H54 (cell line): Measurements from ENCODE around the gene OSBP.

Source experiments
- DNase-seq: peaks from one replicate; pipeline ENCODE4 v3.0.0; 2011; ENCODE audit warnings: low spot score, mixed read lengths; ENCODE audit not compliant: insufficient read length
- FAIRE-seq: peaks from 3 replicates; lab custom pipeline; 2011; peaks lifted over from hg19 to GRCh38; lab: Jason Lieb, UNC
- POLR2A ChIP-seq: IDR thresholded peaks from 2 replicates; pipeline ENCODE4 v1.6.1; 2011; ENCODE audit warnings: low read depth, mild to moderate bottlenecking, low read length

The OSBP gene

GRCh38 chr11:59616396-59616982 lies 915 bp upstream of the OSBP start:
- FAIRE-seq, result no peak
- no peak for DNase-seq
- TF ChIP-seq POLR2A, result no peak; the same call in 1 of the 2 replicates

GRCh38 chr11:59615120-59615636 lies 396 bp downstream of the OSBP start:
- DNase-seq (no peak), FAIRE-seq (no peak)
- TF ChIP-seq POLR2A, result no peak

GRCh38 chr11:59614277-59615119 lies 1.1 kb downstream of the OSBP start:
- no peak for TF ChIP-seq POLR2A
- DNase-seq, result no peak
- FAIRE-seq, result no peak

- no peak for TF ChIP-seq POLR2A
- no peak for FAIRE-seq
- no peak for DNase-seq
Measured at GRCh38 chr11:59611570-59612565, 3.7 kb downstream of the OSBP start.

GRCh38 chr11:59610289-59610688 lies 5.3 kb downstream of the OSBP start:
- TF ChIP-seq POLR2A, result no peak
- no peak for DNase-seq
- no peak for FAIRE-seq

GRCh38 chr11:59607703-59608454 lies 7.7 kb downstream of the OSBP start:
- FAIRE-seq, result no peak
- DNase-seq, result no peak
- no peak for TF ChIP-seq POLR2A

- TF ChIP-seq POLR2A, result no peak
- DNase-seq, result no peak
- FAIRE-seq, result no peak
Measured at GRCh38 chr11:59602432-59602831, 13.1 kb downstream of the OSBP start.

- DNase-seq (no peak), FAIRE-seq (no peak)
- TF ChIP-seq POLR2A, result no peak
Measured at GRCh38 chr11:59601788-59602187, 13.8 kb downstream of the OSBP start.

- FAIRE-seq, result no peak
- no peak for DNase-seq
- no peak for TF ChIP-seq POLR2A
Measured at GRCh38 chr11:59600636-59601035, 14.9 kb downstream of the OSBP start.

GRCh38 chr11:59600234-59600633 lies 15.3 kb downstream of the OSBP start:
- DNase-seq (no peak), FAIRE-seq (no peak)
- TF ChIP-seq POLR2A, result no peak

- no peak for TF ChIP-seq POLR2A
- no peak for DNase-seq
- no peak for FAIRE-seq
Measured at GRCh38 chr11:59598961-59599360, 16.6 kb downstream of the OSBP start.

GRCh38 chr11:59584294-59584693 lies 31.3 kb downstream of the OSBP start:
- DNase-seq (no peak), FAIRE-seq (no peak)
- TF ChIP-seq POLR2A, result no peak

- DNase-seq (no peak), FAIRE-seq (no peak)
- TF ChIP-seq POLR2A, result no peak
Measured at GRCh38 chr11:59582006-59582405, 33.6 kb downstream of the OSBP start.

- DNase-seq, result no peak
- TF ChIP-seq POLR2A, result no peak
- FAIRE-seq, result no peak
Measured at GRCh38 chr11:59578369-59578768, 37.2 kb downstream of the OSBP start.
